Measurements from ENCODE around the gene RARRES1. TPM values are rescaled to one million over a fixed set of nuclear protein-coding genes. Genes with fewer than 3 reads are reported as not detected.

Gene RARRES1
- total RNA-seq, 1 experiment from 2014 or later = 0.35 TPM

- no peak for TF ChIP-seq ZNF425 (CRISPR knock-in tag; conservative IDR thresholded peaks at IDR 0.05)
- no peak for TF ChIP-seq FOXP1 (CRISPR knock-in tag; IDR thresholded peaks at IDR 0.05; ENCODE audit: borderline replicate concordance)
- no peak for TF ChIP-seq ZSCAN18 (CRISPR knock-in tag; IDR thresholded peaks at IDR 0.05)
- no peak for TF ChIP-seq ELF4 (CRISPR knock-in tag; IDR thresholded peaks at IDR 0.05; ENCODE audit: low read depth)
- no peak for TF ChIP-seq ZNF423 (CRISPR knock-in tag; IDR thresholded peaks at IDR 0.05)
- TF ChIP-seq ZBTB43 (CRISPR knock-in tag; IDR thresholded peaks at IDR 0.05) = no peak
- TF ChIP-seq ZNF138 (CRISPR knock-in tag; conservative IDR thresholded peaks at IDR 0.05) = no peak
Observed at GRCh38 chr3:158763421-158763820, 31.2 kb upstream of the RARRES1 start (continued).

GRCh38 chr3:158762701-158763100, 30.4 kb upstream of the RARRES1 start:
- Mint-ChIP-seq H3K27ac (no peak overlapping the region), H3K4me3 (no peak overlapping the region), H3K4me1 (peaks cover 8% of the 10 kb centered on the region), H3K9me3 (no peaks in the 10 kb centered on the region), H3K36me3 (no peaks in the 10 kb centered on the region), H3K27me3 (ENCODE audit: low read depth) (no peaks in the 10 kb centered on the region)
- ChIA-PET POLR2A (no interaction called here), CTCF (no interaction called here)
- TF ChIP-seq ZBTB43 (CRISPR knock-in tag; IDR thresholded peaks at IDR 0.05) (no peak), FOXP4 (CRISPR knock-in tag; IDR thresholded peaks at IDR 0.05) (no peak), TCF7 (CRISPR knock-in tag; IDR thresholded peaks at IDR 0.05; ENCODE audit: low read depth) (no peak), CBFB (CRISPR knock-in tag; IDR thresholded peaks at IDR 0.05; ENCODE audit: low read depth) (no peak), RORB (CRISPR knock-in tag; IDR thresholded peaks at IDR 0.05) (no peak), ZNF281 (CRISPR knock-in tag; IDR thresholded peaks at IDR 0.05) (no peak), ATF1 (CRISPR knock-in tag; IDR thresholded peaks at IDR 0.05) (no peak), AR (CRISPR knock-in tag; IDR thresholded peaks at IDR 0.05) (no peak), CDX4 (CRISPR knock-in tag; IDR thresholded peaks at IDR 0.05; ENCODE audit: borderline replicate concordance) (no peak), CREB1 (CRISPR knock-in tag; IDR thresholded peaks at IDR 0.05) (no peak), KAT7 (CRISPR knock-in tag; IDR thresholded peaks at IDR 0.05; ENCODE audit: borderline replicate concordance) (no peak), ZNF138 (CRISPR knock-in tag; conservative IDR thresholded peaks at IDR 0.05) (no peak)
- ATAC-seq (no peak), DNase-seq (ENCODE audit: low spot score) (no peak)
